ENCODE data around the gene IZUMO4. TPM values are rescaled to one million over a fixed set of nuclear protein-coding genes. Genes with fewer than 3 reads are reported as not detected.

IZUMO4 gene
- total RNA-seq, 1 donor from 2014 or later, result not detected

DNA sequence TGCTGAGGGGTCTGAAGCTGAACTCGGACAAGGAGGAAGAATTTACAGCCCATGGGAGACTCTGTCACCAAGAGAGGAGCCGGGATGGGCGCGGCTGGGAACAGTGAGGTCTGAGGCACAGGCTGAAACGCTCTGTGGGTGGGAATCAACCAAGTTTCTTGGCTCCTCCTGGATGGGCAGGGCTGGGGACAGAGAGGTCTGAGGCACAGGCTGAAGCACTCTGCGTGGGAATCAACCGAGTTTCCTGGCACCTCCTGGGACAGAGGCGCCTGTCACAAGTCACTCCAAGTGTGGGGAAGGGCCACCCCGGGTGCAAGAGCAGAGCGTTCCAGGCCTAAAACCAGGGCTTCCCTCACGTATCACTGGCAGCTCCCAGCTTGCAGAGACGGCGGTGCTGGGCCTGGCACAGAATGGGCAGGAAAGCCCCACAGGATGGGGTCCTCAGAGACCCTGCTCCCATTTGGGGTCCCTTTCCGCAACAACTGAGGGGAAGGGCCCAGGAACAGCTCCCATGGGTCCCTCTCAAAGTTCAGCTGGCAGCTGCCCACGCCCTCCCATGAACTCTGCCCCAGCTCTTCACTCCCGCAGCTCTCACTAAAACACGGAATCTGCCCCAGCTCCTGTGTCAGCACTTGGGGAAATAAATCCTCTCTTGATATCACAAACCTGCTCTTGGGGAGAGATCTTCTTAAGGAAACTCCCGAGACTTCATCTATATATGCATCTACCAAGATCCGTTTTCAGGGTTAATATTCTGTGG, 36.2 kb downstream of the IZUMO4 start:
- H3K9ac ChIP-seq, result no peak overlapping the region
- H4K20me1 ChIP-seq (ENCODE audit: low read depth), result peaks cover 52% of the 10 kb centered on the region
- H3K4me3 ChIP-seq, result no peak overlapping the region
- no peaks in the 10 kb centered on the region for H3K9me3 ChIP-seq (ENCODE audit: low read depth)
- Mint-ChIP-seq H3K36me3 (peaks cover 10% of the 10 kb centered on the region), H3K4me1 (no peaks in the 10 kb centered on the region), H3K4me3 (no peak overlapping the region), H3K9me3 (no peaks in the 10 kb centered on the region), H3K27ac (peak overlapping the region; percentile 26), H3K27me3 (ENCODE audit: insufficient read depth, low read depth) (no peaks in the 10 kb centered on the region)
- H2AFZ ChIP-seq (replicated peaks), result no peak overlapping the region
- H3F3A ChIP-seq (ENCODE audit: low read depth), result no peaks in the 10 kb centered on the region
- H3K27ac ChIP-seq, result no peak overlapping the region
- no peaks in the 10 kb centered on the region for H3K27me3 ChIP-seq
- H3K4me2 ChIP-seq, result no peak overlapping the region
- no peak for DNase-seq (ENCODE audit: low spot score)
- peaks cover 31% of the 10 kb centered on the region for H3K79me2 ChIP-seq (ENCODE audit: low read depth)
- H3K36me3 ChIP-seq, result no peaks in the 10 kb centered on the region
- TF ChIP-seq EZH2phosphoT487 (IDR thresholded peaks at IDR 0.05) (no peak), CTCF (IDR thresholded peaks at IDR 0.05) (no peak), EZH2 (IDR thresholded peaks at IDR 0.05) (no peak)
- H3K4me1 ChIP-seq, result no peaks in the 10 kb centered on the region

DNA sequence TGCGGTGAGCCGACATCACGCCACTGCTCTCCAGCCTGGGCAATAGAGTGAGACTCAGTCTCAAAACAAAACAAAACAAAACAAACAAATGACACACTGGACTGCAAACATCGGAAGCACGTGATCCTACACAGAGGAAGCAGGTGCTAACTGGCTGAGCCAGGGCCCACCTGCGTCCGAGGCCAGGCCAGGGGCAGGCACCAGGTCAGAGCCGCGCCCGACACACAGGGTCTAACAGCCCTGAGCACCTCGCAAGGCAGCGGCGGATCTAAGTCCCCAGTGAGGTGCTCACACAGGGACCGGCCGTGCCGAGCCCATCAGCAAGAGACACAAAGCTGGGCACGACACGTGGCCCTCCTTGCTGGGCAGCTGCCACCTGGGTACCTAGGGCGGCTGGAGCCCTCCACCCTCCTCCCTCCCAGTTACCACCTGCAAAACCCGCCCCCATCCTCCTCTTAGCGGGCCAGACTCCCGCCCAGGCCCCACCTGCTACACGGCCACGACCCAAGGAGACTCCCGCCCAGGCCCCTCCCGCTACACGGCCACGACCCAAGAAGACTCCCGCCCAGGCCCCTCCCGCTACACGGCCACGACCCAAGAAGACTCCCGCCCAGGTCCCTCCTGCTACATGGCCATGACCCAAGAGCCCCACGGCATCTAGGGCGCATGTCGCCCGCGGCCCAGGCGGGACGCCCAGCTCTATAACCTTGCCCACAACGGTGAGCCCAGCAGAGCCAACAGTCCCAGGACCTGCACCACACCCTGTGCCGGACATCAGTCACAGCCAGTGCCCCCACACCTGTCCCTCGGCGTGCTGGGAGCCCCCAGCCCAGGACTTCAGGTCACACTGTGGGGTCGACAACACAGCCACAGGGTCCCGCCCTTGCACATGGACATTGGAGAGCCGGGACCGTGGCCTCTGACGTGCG, 39.0 kb downstream of the IZUMO4 start:
- Mint-ChIP-seq H3K9me3 (no peaks in the 10 kb centered on the region), H3K27me3 (ENCODE audit: insufficient read depth, low read depth) (peaks cover 2% of the 10 kb centered on the region), H3K36me3 (peaks cover 16% of the 10 kb centered on the region), H3K4me3 (no peak overlapping the region), H3K4me1 (peaks cover 3% of the 10 kb centered on the region), H3K27ac (no peak overlapping the region)
- no peaks in the 10 kb centered on the region for H3K4me1 ChIP-seq
- peaks cover 64% of the 10 kb centered on the region for H4K20me1 ChIP-seq (ENCODE audit: low read depth)
- no peak overlapping the region for H3K27ac ChIP-seq
- no peak for TF ChIP-seq EZH2phosphoT487 (IDR thresholded peaks at IDR 0.05)
- TF ChIP-seq EZH2 (IDR thresholded peaks at IDR 0.05), result no peak
- no peak for TF ChIP-seq CTCF (IDR thresholded peaks at IDR 0.05)
- H3K36me3 ChIP-seq, result no peaks in the 10 kb centered on the region
- no peak for DNase-seq (ENCODE audit: low spot score)
- no peak overlapping the region for H2AFZ ChIP-seq (replicated peaks)
- H3K79me2 ChIP-seq (ENCODE audit: low read depth), result peaks cover 58% of the 10 kb centered on the region
- H3F3A ChIP-seq (ENCODE audit: low read depth), result no peaks in the 10 kb centered on the region
- no peak overlapping the region for H3K9ac ChIP-seq
- no peak overlapping the region for H3K4me3 ChIP-seq
- no peaks in the 10 kb centered on the region for H3K27me3 ChIP-seq
- H3K4me2 ChIP-seq, result no peak overlapping the region
- H3K9me3 ChIP-seq (ENCODE audit: low read depth), result no peaks in the 10 kb centered on the region

GRCh38 chr19:2136796-2137195, 40.1 kb downstream of the IZUMO4 start:
- no peak overlapping the region for H3K4me3 Mint-ChIP-seq
- peaks cover 61% of the 10 kb centered on the region for H3K79me2 ChIP-seq (ENCODE audit: low read depth)
- peaks cover 18% of the 10 kb centered on the region for H3K36me3 Mint-ChIP-seq

More at GRCh38 chr19:2136796-2137195, 40.1 kb downstream of the IZUMO4 start:
- Mint-ChIP-seq H3K4me1 (peaks cover 3% of the 10 kb centered on the region), H3K27ac (no peak overlapping the region), H3K9me3 (no peaks in the 10 kb centered on the region), H3K27me3 (ENCODE audit: insufficient read depth, low read depth) (peaks cover 2% of the 10 kb centered on the region)
- Histone ChIP-seq H3K4me1 (no peaks in the 10 kb centered on the region), H3K36me3 (no peaks in the 10 kb centered on the region), H3K27me3 (no peaks in the 10 kb centered on the region), H3K4me2 (no peak overlapping the region), H3K9ac (no peak overlapping the region), H2AFZ (replicated peaks) (no peak overlapping the region), H3K4me3 (no peak overlapping the region), H3K27ac (no peak overlapping the region), H4K20me1 (ENCODE audit: low read depth) (peaks cover 65% of the 10 kb centered on the region), H3K9me3 (ENCODE audit: low read depth) (no peaks in the 10 kb centered on the region), H3F3A (ENCODE audit: low read depth) (no peaks in the 10 kb centered on the region)
- TF ChIP-seq EZH2phosphoT487 (IDR thresholded peaks at IDR 0.05) (no peak), CTCF (IDR thresholded peaks at IDR 0.05) (no peak), EZH2 (IDR thresholded peaks at IDR 0.05) (no peak)
- DNase-seq (ENCODE audit: low spot score), result no peak

All from neural progenitor cell (in vitro differentiated cells).